Fibroblast of lung (primary cell): Measurements from ENCODE around the gene PARG.
"Not testable (repeated sequence)": the region's sequence is repeated elsewhere in the genome, so short reads cannot be mapped to it uniquely, and the experiment has no call there.

Source experiments
- CTCF ChIP-seq, 2 donors: IDR thresholded peaks in 1 of 2; conservative IDR thresholded peaks in 1 of 2; 1 replicate in 1 of 2; 2 replicates in 1 of 2; pipeline ENCODE4 v1.5.1; 2011 to 2012; ENCODE audit warnings: low read length in 2 of 2, control low read depth in 1 of 2, inconsistent platforms in 1 of 2, low read depth in 1 of 2, mild to moderate bottlenecking in 1 of 2
- EZH2 ChIP-seq: IDR thresholded peaks from 2 replicates; pipeline ENCODE4 v1.5.1; 2012; ENCODE audit warnings: low read length, control low read depth, mild to moderate bottlenecking; ENCODE audit errors: missing control alignments

DNA sequence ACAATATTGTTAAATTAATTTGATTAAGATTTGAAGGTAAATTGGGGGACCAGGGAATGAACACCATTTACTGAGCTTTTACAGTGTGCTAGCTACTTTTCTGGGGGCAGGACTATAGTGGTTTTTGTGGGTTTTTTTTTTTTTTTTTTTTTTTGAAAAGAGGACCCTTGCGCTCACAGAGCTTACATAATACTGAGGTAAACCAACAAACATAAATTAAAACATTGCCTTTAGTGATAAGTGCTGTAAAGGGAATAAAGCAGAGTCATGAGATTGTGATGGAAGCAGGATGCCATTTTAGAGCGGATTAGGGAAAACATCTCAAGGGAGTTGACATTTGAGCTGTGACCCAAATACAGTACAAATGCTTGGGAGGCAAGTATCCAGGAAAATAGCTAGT, 1.8 kb upstream of the PARG start:
- TF ChIP-seq CTCF (conservative IDR thresholded peaks at IDR 0.05 in 1 of 2, IDR thresholded peaks at IDR 0.05 in 1 of 2; ENCODE audit: low read depth in 1 of 2, low read length in 2 of 2); EZH2: not testable (repeated sequence)
